ENCODE results near the gene TRIM71.
"Not testable (repeated sequence)": the region's sequence is repeated elsewhere in the genome, so short reads cannot be mapped to it uniquely, and the experiment has no call there.

Gene TRIM71

GRCh38 chr3:32819551-32820348, 2.0 kb downstream of the TRIM71 start:
- no peak for DNase-seq (ENCODE audit: low read depth in 2 of 2)

- no peak for DNase-seq (ENCODE audit: low read depth in 2 of 2)
These were observed 2.6 kb downstream of the TRIM71 start for GRCh38 chr3:32820430-32820829.

GRCh38 chr3:32820971-32821685, 3.3 kb downstream of the TRIM71 start:
- DNase-seq (ENCODE audit: low read depth in 2 of 2) = no peak

- DNase-seq (ENCODE audit: low read depth in 2 of 2) = no peak
These were observed 4.0 kb downstream of the TRIM71 start for GRCh38 chr3:32821686-32822296.

- DNase-seq (ENCODE audit: low read depth in 2 of 2) = no peak
These were observed 5.1 kb downstream of the TRIM71 start for GRCh38 chr3:32822609-32823498.

- DNase-seq (ENCODE audit: low read depth in 2 of 2) = not testable (repeated sequence)
These were observed 5.9 kb downstream of the TRIM71 start for GRCh38 chr3:32823641-32824184.

- DNase-seq (ENCODE audit: low read depth in 2 of 2) = no peak
These were observed 8.0 kb downstream of the TRIM71 start for GRCh38 chr3:32825601-32826375.

GRCh38 chr3:32831062-32831461, 13.3 kb downstream of the TRIM71 start:
- DNase-seq (ENCODE audit: low read depth in 2 of 2) = no peak

GRCh38 chr3:32831791-32832190, 14.0 kb downstream of the TRIM71 start:
- no peak for DNase-seq (ENCODE audit: low read depth in 2 of 2)

- DNase-seq (ENCODE audit: low read depth in 2 of 2) = no peak
These were observed 14.4 kb downstream of the TRIM71 start for GRCh38 chr3:32832193-32832592.

GRCh38 chr3:32835049-32835371, 17.2 kb downstream of the TRIM71 start:
- no peak for DNase-seq (ENCODE audit: low read depth in 2 of 2)

- no peak for DNase-seq (ENCODE audit: low read depth in 2 of 2)
These were observed 18.2 kb downstream of the TRIM71 start for GRCh38 chr3:32835961-32836360.

GRCh38 chr3:32836601-32837000, 18.8 kb downstream of the TRIM71 start:
- DNase-seq (ENCODE audit: low read depth in 2 of 2) = no peak

- no peak for DNase-seq (ENCODE audit: low read depth in 2 of 2)
These were observed 19.6 kb downstream of the TRIM71 start for GRCh38 chr3:32837366-32837765.

- no peak for DNase-seq (ENCODE audit: low read depth in 2 of 2)
These were observed 20.0 kb downstream of the TRIM71 start for GRCh38 chr3:32837789-32838188.

GRCh38 chr3:32839714-32840085, 21.9 kb downstream of the TRIM71 start:
- no peak for DNase-seq (ENCODE audit: low read depth in 2 of 2)

GRCh38 chr3:32840086-32840841, 22.5 kb downstream of the TRIM71 start:
- DNase-seq (ENCODE audit: low read depth in 2 of 2) = no peak

- DNase-seq (ENCODE audit: low read depth in 2 of 2) = no peak
These were observed 23.5 kb downstream of the TRIM71 start for GRCh38 chr3:32841341-32841740.

- no peak for DNase-seq (ENCODE audit: low read depth in 2 of 2)
These were observed 24.2 kb downstream of the TRIM71 start for GRCh38 chr3:32841867-32842470.

GRCh38 chr3:32842531-32842931, 24.7 kb downstream of the TRIM71 start:
- no peak for DNase-seq (ENCODE audit: low read depth in 2 of 2)
